GM21786 (cell line): ENCODE data around the gene NFYC.

Source experiments
- ATAC-seq: cut with Tn5 transposase; IDR thresholded peaks from one replicate; pipeline ENCODE4 v1.9.1; 2021; ENCODE audit not compliant: unreplicated experiment

The NFYC gene

GRCh38 chr1:40691538-40692428 lies at the start of gene NFYC:
Gene NFYC (plus strand): TSS chr1:40691704. CDS start chr1:40738844, 47,140 bp downstream.
- peak; percentile 70 for ATAC-seq

- no peak for ATAC-seq
These were observed 46.3 kb upstream of the NFYC start for GRCh38 chr1:40645118-40645680.

DNA sequence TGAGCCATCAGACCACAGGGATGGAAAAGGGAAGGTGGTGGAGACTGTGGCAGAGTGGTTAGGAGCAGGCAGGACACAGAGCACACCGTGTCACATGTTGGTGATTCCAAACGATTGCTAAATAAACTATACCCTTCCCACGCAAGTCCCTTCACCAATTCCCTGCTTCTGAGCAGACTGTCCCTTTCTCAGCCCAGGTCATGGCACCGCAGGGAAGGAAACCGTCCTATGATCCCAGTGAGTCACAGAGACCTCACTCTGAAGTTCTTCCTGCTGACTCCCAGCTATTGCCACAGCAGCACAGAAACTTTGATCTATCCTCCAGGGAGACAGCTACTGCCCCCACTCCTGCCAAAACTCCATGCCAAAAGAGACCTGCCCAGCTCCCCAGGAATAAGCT lies 45.2 kb upstream of the NFYC start:
- ATAC-seq: no peak

DNA sequence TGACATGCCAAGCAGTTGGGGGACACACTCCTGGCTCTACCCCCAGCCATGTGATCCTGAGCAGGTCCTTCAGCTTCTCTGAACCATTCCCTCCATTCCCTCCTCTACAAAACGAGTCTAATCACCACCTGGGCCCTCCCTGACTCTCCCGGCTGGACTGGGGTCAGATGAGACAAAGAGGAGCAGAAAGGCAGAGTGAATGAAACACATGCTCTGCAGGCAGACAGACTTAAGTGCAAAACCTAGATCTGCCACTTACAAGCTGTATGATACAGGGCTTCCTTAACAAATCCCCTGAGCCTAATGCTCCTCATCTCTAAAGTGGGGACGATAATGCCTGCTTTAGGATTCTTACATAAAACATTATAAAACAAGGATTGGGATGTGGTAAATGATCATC lies 43.3 kb upstream of the NFYC start:
- no peak for ATAC-seq

- ATAC-seq: no peak
These were observed 42.4 kb upstream of the NFYC start for GRCh38 chr1:40648928-40649591.

DNA sequence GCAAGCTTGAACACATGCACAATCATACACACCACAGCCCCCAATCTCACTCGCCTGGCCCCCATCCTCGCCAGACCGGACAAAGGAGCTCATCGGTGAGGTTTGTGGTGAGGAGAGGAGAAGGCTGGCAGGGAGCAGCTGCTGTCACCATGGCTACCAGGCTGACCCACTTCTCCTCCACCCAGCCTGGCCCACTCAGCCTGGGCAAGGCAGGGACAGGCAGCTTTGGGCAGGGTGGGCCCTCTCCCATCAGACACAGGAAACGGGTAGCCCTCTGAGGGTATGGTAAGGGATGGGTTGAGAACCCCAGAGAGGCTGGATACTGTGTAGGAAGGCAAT lies 41.9 kb upstream of the NFYC start:
- ATAC-seq: no peak

DNA sequence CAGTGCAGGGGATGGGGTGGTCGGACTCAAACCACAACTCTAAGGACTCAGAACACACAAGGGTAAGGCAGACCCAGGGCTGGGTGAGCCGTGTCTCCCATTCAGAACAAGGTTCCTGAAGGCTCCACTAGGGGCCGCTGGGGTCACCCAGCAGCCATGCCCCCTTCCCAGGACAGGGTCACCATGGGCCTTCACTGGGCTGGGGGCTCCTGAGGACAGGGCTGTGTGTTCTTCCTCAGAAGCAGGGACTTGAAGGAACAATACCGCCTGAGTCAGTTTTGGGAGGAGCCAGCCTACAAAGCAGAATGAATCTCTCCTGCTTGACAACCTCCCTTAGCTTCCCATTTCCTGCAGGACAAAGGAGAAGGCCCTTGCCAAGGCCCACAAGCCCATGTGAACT lies 41.4 kb upstream of the NFYC start:
- ATAC-seq: no peak

DNA sequence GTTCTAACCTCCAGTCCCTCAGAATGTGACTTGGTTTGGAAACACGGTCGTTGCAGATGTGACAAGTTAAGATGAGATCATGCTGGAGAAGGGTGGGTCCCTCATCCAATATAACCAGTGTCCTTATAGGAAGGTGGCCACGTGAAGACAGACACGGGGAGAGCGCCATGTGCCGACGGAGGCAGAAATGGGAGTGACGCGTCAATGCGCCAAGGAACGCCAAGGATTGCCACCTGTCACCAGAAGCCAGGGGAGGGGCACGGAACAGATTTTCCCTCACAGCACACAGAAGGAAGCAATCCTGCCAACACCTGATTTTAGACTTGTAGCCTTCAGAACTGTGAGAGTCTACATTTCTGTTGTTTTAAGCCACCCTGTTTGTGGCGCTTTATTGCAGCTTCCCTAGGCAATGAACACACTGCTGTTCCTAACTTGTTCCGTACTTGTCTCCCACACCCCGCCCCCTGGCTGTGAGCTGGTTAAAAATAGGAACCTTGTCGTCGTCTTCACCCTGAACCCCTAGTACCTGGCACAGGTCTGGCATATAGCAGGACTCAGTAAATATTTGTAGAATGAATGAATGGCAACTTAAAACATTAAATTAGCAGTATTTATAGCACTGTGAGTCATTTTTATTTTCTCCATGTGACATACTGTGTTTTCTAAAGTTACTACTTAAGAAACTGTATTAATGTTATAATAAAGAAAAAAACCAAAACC lies 40.2 kb upstream of the NFYC start:
- no peak for ATAC-seq

GRCh38 chr1:40652468-40652867 lies 39.0 kb upstream of the NFYC start:
- no peak for ATAC-seq

GRCh38 chr1:40652979-40653378 lies 38.5 kb upstream of the NFYC start:
- no peak for ATAC-seq

DNA sequence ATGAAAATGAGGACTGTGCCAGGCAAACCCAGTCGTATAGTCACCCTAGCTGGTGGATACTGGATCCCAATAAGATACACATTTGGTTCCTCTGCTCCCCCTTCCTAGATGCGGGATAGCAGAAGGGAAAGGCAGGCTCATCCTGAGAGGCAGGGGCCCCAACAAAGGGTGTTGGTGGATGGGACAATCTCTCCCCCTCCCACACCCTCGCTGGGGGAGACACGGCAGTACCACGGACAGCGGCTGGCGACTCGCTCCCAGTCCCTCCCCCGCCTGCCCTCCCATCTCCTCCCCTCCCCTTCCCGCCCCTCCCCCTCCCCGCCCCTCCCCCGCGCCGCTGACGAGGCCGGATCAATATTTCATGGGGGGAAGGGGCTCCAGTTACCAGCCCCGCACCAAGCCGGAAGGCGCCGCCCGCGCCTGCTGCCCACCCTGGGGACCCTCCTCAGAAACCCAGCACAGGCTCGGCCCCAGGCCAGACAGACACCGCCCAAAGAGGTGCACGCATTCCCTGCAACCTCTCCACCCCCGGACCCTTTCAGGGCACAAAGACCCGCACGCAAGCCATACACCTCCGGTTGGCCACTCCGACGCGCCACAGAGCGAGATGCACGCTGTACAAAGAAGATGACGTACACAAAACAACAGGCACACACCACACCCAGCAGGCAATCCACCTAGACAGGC lies 37.5 kb upstream of the NFYC start:
- ATAC-seq: no peak

- ATAC-seq: no peak
These were observed 34.5 kb upstream of the NFYC start for GRCh38 chr1:40657046-40657445.

- ATAC-seq: no peak
These were observed 32.5 kb upstream of the NFYC start for GRCh38 chr1:40658751-40659648.

DNA sequence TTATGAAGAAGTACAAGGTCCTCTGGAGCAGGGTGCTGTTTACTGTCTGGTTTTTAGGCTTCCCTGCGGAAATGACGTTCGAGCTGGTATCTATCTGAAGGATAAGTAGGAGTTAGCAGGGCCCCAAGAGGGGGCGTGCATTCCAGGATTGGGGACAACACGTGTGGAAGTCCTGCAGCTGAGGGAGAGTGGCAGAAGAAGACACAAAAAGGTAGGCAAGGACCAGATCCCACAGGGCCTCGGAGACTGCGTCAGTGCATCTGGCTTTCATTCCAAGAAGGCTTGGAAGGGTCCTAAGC lies 31.9 kb upstream of the NFYC start:
- no peak for ATAC-seq

- no peak for ATAC-seq
These were observed 29.8 kb upstream of the NFYC start for GRCh38 chr1:40661678-40662077.

DNA sequence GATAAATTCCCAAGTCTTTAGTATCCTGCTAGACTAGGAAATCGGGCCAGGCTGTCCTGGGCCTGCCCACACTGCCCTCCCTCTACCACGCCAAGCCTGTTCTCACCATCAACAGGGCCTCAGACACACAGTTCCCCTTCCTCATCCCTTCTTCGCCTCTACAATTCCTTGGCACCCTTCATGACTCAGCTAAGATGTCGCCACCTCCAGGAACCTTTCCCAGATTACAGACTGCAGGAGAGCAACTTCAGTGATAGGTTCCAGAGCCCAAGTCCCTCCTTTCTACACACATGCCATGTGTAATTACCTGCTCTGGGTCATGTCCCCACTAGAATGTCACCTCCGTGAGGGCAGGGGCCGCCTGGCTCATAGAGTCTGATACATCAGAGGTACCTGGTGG lies 29.4 kb upstream of the NFYC start:
- no peak for ATAC-seq

GRCh38 chr1:40662864-40663263 lies 28.6 kb upstream of the NFYC start:
- ATAC-seq: no peak

- ATAC-seq: no peak
These were observed 28.0 kb upstream of the NFYC start for GRCh38 chr1:40663324-40664166.

DNA sequence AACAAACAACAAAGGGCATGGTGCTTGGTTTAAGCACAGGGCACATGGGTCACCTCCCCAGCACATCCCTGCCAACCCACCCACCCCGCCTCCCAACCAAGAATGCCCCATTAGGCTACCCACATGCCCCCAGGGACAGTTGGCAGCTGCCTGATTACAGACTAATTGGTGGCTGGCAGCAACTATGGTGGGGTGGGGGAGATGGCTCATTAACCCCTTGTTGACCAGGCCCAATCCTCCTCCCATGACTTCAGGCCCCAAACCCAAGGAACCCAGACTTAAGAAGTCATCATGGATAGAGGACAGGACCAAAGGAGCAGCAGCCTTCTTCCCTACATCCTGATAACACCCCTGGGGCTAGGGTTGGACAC lies 27.4 kb upstream of the NFYC start:
- no peak for ATAC-seq
